HEK293 (cell line): ENCODE data around the gene FAM234A.

Experiments used
- CTCF ChIA-PET: fragments of 350-600 bp; formaldehyde crosslinking; extraction: SDS; loops from one replicate; lab custom pipeline; 2021; ENCODE audit warnings: antibody characterized with exemption; lab: Yijun Ruan, JAX
- POLR2A ChIA-PET: fragments of 300-600 bp; formaldehyde crosslinking; extraction: SDS; loops from one replicate; lab custom pipeline; 2020; ENCODE audit warnings: antibody characterized with exemption, inconsistent platforms; lab: Yijun Ruan, JAX
- H3K27ac ChIP-seq: fragments of 200-500 bp; sonication (Bioruptor generic); 2 replicates; pipeline ENCODE4 v1.5.1; 2014; ENCODE audit warnings: low read depth, low read length, control low read depth, inconsistent platforms; ENCODE audit errors: extremely low read depth
- H3K36me3 ChIP-seq, 2 experiments: fragments of 200-500 bp in 1 of 2; sonication (Bioruptor generic) in 1 of 2; 1 replicate in 1 of 2; 2 replicates in 1 of 2; pipeline ENCODE4 v1.5.1; 2014 to 2017; ENCODE audit warnings: inconsistent platforms in 2 of 2, low read length in 2 of 2; ENCODE audit not compliant: control insufficient read depth in 2 of 2, insufficient read depth in 1 of 2
- H3K4me1 ChIP-seq: fragments of 200-500 bp; sonication (Bioruptor generic); 2 replicates; pipeline ENCODE4 v1.5.1; 2014; ENCODE audit warnings: mild to moderate bottlenecking, low read length, inconsistent platforms; ENCODE audit not compliant: control insufficient read depth, insufficient read depth
- H3K4me3 ChIP-seq: 2 replicates; pipeline ENCODE4 v1.5.1; 2011; ENCODE audit warnings: low read depth, mild to moderate bottlenecking, control low read depth, low read length, moderate library complexity
- H3K9me3 ChIP-seq: fragments of 200-500 bp; sonication (Bioruptor generic); 2 replicates; pipeline ENCODE4 v1.5.1; 2014; ENCODE audit warnings: low read depth, low read length, inconsistent platforms; ENCODE audit not compliant: control insufficient read depth, insufficient read depth
- ELK4 ChIP-seq: IDR thresholded peaks from 2 replicates; pipeline ENCODE4 v1.6.1; 2011; ENCODE audit warnings: mild to moderate bottlenecking, low read depth, low read length, borderline replicate concordance
- GFI1B ChIP-seq: fragments of 450-650 bp; formaldehyde crosslinking; IDR thresholded peaks from 2 replicates; pipeline ENCODE4 v1.5.1; 2016; ENCODE audit warnings: missing biosample characterization, missing genetic modification characterization
- SALL2 ChIP-seq: fragments of 450-650 bp; formaldehyde crosslinking; IDR thresholded peaks from 2 replicates; pipeline ENCODE4 v1.5.0; 2017; ENCODE audit warnings: missing biosample characterization, mild to moderate bottlenecking, missing genetic modification characterization, borderline replicate concordance
- ZBTB48 ChIP-seq: fragments of 450-650 bp; formaldehyde crosslinking; IDR thresholded peaks from 2 replicates; pipeline ENCODE4 v1.5.1; 2016; ENCODE audit warnings: missing biosample characterization, missing genetic modification characterization
- ZBTB7A ChIP-seq: fragments of 450-650 bp; formaldehyde crosslinking; IDR thresholded peaks from 2 replicates; pipeline ENCODE4 v1.5.1; 2016; ENCODE audit warnings: low read depth, missing biosample characterization, missing genetic modification characterization
- ZNF202 ChIP-seq: fragments of 450-650 bp; formaldehyde crosslinking; IDR thresholded peaks from 2 replicates; pipeline ENCODE4 v1.5.1; 2016; ENCODE audit warnings: missing biosample characterization, missing genetic modification characterization, borderline replicate concordance
- ZNF211 ChIP-seq: fragments of 450-650 bp; formaldehyde crosslinking; IDR thresholded peaks from 2 replicates; pipeline ENCODE4 v1.5.1; 2016; ENCODE audit warnings: low read depth, missing biosample characterization, missing genetic modification characterization
- ZNF423 ChIP-seq: fragments of 450-650 bp; formaldehyde crosslinking; IDR thresholded peaks from 2 replicates; pipeline ENCODE4 v1.5.1; 2016; ENCODE audit warnings: missing biosample characterization, missing genetic modification characterization
- ZNF48 ChIP-seq: fragments of 450-650 bp; formaldehyde crosslinking; IDR thresholded peaks from 2 replicates; pipeline ENCODE4 v1.5.1; 2016; ENCODE audit warnings: missing biosample characterization, missing genetic modification characterization
- ZNF529 ChIP-seq: fragments of 450-650 bp; formaldehyde crosslinking; IDR thresholded peaks from 2 replicates; pipeline ENCODE4 v1.5.1; 2017; ENCODE audit warnings: missing genetic modification characterization, missing biosample characterization; ENCODE audit not compliant: insufficient replicate concordance
- ZNF544 ChIP-seq: fragments of 450-650 bp; formaldehyde crosslinking; IDR thresholded peaks from 2 replicates; pipeline ENCODE4 v1.5.0; 2017; ENCODE audit warnings: missing biosample characterization, missing genetic modification characterization
- ZNF558 ChIP-seq: fragments of 450-650 bp; formaldehyde crosslinking; IDR thresholded peaks from 2 replicates; pipeline ENCODE4 v1.5.1; 2016; ENCODE audit warnings: missing biosample characterization, missing genetic modification characterization
- ZNF624 ChIP-seq: fragments of 450-650 bp; formaldehyde crosslinking; IDR thresholded peaks from 2 replicates; pipeline ENCODE4 v1.5.1; 2017; ENCODE audit warnings: missing biosample characterization, missing genetic modification characterization
- ZNF670 ChIP-seq: fragments of 450-650 bp; formaldehyde crosslinking; IDR thresholded peaks from 2 replicates; pipeline ENCODE4 v1.5.1; 2016; ENCODE audit warnings: missing biosample characterization, missing genetic modification characterization, low read depth
- ZNF677 ChIP-seq: fragments of 450-650 bp; IDR thresholded peaks from 2 replicates; pipeline ENCODE4 v1.5.0; 2018; ENCODE audit warnings: missing biosample characterization, mild to moderate bottlenecking, missing genetic modification characterization, moderate library complexity
- ZNF692 ChIP-seq: fragments of 450-650 bp; formaldehyde crosslinking; IDR thresholded peaks from 2 replicates; pipeline ENCODE4 v1.5.1; 2016; ENCODE audit warnings: missing biosample characterization, missing genetic modification characterization
- ZNF747 ChIP-seq: fragments of 450-650 bp; formaldehyde crosslinking; IDR thresholded peaks from 2 replicates; pipeline ENCODE4 v1.5.1; 2016; ENCODE audit warnings: missing biosample characterization, missing genetic modification characterization
- ZNF843 ChIP-seq: fragments of 450-650 bp; formaldehyde crosslinking; IDR thresholded peaks from 2 replicates; pipeline ENCODE4 v1.5.1; 2016; ENCODE audit warnings: missing biosample characterization, missing genetic modification characterization
- TF ChIP-seq, protein P1 (sequence below): fragments of 450-650 bp; IDR thresholded peaks from 2 replicates; pipeline ENCODE4 v1.5.1; 2018; ENCODE audit warnings: missing biosample characterization, mild to moderate bottlenecking, missing genetic modification characterization
- TF ChIP-seq, protein P2 (sequence below): fragments of 450-650 bp; formaldehyde crosslinking; IDR thresholded peaks from 2 replicates; pipeline ENCODE4 v1.5.1; 2016; ENCODE audit warnings: missing biosample characterization, missing genetic modification characterization

Gene FAM234A

GRCh38 chr16:262121-262745 lies 27.6 kb downstream of the FAM234A start:
- TF ChIP-seq ZNF670 (tag by site-specific recombination), result no peak
- no peak for TF ChIP-seq ZNF677 (tag by site-specific recombination)
- TF ChIP-seq ZNF692 (tag by site-specific recombination), result no peak
- no peak for TF ChIP-seq ZBTB48
- no peak for TF ChIP-seq ZNF558 (tag by site-specific recombination)
- no peak for TF ChIP-seq ZNF544 (tag by site-specific recombination)
- TF ChIP-seq ZBTB7A (tag by site-specific recombination), result no peak
- no peak for TF ChIP-seq ZNF423 (tag by site-specific recombination)
- TF ChIP-seq ZNF211, result no peak
- TF ChIP-seq, protein P1, sequence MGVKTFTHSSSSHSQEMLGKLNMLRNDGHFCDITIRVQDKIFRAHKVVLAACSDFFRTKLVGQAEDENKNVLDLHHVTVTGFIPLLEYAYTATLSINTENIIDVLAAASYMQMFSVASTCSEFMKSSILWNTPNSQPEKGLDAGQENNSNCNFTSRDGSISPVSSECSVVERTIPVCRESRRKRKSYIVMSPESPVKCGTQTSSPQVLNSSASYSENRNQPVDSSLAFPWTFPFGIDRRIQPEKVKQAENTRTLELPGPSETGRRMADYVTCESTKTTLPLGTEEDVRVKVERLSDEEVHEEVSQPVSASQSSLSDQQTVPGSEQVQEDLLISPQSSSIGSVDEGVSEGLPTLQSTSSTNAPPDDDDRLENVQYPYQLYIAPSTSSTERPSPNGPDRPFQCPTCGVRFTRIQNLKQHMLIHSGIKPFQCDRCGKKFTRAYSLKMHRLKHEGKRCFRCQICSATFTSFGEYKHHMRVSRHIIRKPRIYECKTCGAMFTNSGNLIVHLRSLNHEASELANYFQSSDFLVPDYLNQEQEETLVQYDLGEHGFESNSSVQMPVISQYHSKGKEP (tag by site-specific recombination), result no peak
- TF ChIP-seq ZNF202 (tag by site-specific recombination), result no peak
- H3K4me3 ChIP-seq, result no peak overlapping the region
- H3K36me3 ChIP-seq, result peaks cover 0 to 55% of the 10 kb centered on the region in 2 experiments; a peak in 2 of 3 replicates
- no peaks in the 10 kb centered on the region for H3K9me3 ChIP-seq
- ChIA-PET POLR2A (no interaction called here), CTCF (interaction anchor here (0.9 kb wide), 1 partner anchor 8 kb away, joined by 3 read pairs; no protein-coding TSS in a partner anchor)
- H3K27ac ChIP-seq, result no peak overlapping the region
- no peaks in the 10 kb centered on the region for H3K4me1 ChIP-seq

GRCh38 chr16:263182-263774 lies 28.7 kb downstream of the FAM234A start:
- Histone ChIP-seq H3K36me3 (peaks cover 0 to 55% of the 10 kb centered on the region in 2 experiments; a peak in 1 of 3 replicates), H3K9me3 (no peaks in the 10 kb centered on the region), H3K4me3 (no peak overlapping the region), H3K4me1 (no peaks in the 10 kb centered on the region), H3K27ac (no peak overlapping the region)
- CTCF ChIA-PET, result interaction anchor here (0.9 kb wide), 1 partner anchor 9 kb away, joined by 3 read pairs; no protein-coding TSS in a partner anchor
- POLR2A ChIA-PET, result no interaction called here
- TF ChIP-seq ZNF747 (tag by site-specific recombination) (no peak), ZNF529 (no peak)
- TF ChIP-seq, all 188 proteins: peak for 0

GRCh38 chr16:263944-264343 lies 29.3 kb downstream of the FAM234A start:
- no peaks in the 10 kb centered on the region for H3K4me1 ChIP-seq
- peaks cover 0 to 54% of the 10 kb centered on the region in 2 experiments; a peak in 1 of 3 replicates for H3K36me3 ChIP-seq
- H3K27ac ChIP-seq, result no peak overlapping the region
- H3K9me3 ChIP-seq, result no peaks in the 10 kb centered on the region
- ChIA-PET CTCF (interaction anchor here (0.7 kb wide), 1 partner anchor 146 kb away, joined by 3 read pairs; no protein-coding TSS in a partner anchor), POLR2A (interaction anchor here (1.1 kb wide), 1 partner anchor 29 kb away, joined by 4 read pairs; the partner anchor contains the start of gene FAM234A)
- no peak overlapping the region for H3K4me3 ChIP-seq
- TF ChIP-seq ZNF843 (tag by site-specific recombination), result no peak
- no peak for TF ChIP-seq ZNF624 (tag by site-specific recombination)
- TF ChIP-seq SALL2 (tag by site-specific recombination), result no peak
- no peak for TF ChIP-seq GFI1B (tag by site-specific recombination)
- TF ChIP-seq ZNF48 (tag by site-specific recombination), result no peak
- TF ChIP-seq, protein P2, sequence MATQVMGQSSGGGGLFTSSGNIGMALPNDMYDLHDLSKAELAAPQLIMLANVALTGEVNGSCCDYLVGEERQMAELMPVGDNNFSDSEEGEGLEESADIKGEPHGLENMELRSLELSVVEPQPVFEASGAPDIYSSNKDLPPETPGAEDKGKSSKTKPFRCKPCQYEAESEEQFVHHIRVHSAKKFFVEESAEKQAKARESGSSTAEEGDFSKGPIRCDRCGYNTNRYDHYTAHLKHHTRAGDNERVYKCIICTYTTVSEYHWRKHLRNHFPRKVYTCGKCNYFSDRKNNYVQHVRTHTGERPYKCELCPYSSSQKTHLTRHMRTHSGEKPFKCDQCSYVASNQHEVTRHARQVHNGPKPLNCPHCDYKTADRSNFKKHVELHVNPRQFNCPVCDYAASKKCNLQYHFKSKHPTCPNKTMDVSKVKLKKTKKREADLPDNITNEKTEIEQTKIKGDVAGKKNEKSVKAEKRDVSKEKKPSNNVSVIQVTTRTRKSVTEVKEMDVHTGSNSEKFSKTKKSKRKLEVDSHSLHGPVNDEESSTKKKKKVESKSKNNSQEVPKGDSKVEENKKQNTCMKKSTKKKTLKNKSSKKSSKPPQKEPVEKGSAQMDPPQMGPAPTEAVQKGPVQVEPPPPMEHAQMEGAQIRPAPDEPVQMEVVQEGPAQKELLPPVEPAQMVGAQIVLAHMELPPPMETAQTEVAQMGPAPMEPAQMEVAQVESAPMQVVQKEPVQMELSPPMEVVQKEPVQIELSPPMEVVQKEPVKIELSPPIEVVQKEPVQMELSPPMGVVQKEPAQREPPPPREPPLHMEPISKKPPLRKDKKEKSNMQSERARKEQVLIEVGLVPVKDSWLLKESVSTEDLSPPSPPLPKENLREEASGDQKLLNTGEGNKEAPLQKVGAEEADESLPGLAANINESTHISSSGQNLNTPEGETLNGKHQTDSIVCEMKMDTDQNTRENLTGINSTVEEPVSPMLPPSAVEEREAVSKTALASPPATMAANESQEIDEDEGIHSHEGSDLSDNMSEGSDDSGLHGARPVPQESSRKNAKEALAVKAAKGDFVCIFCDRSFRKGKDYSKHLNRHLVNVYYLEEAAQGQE (tag by site-specific recombination), result no peak
- no peak for TF ChIP-seq ELK4
- no peak for TF ChIP-seq ZNF544 (tag by site-specific recombination)
